GM12875 (cell line): ENCODE results near the gene SMYD1.

ENCODE experiments used
- H3K4me3 ChIP-seq: one replicate; pipeline ENCODE4 v1.5.1; 2011; ENCODE audit warnings: low read depth, low read length, control low read depth
- TF ChIP-seq, protein P1 (sequence below): IDR thresholded peaks from 2 replicates; pipeline ENCODE4 v1.5.1; 2011; ENCODE audit warnings: low read depth, mild to moderate bottlenecking, control low read depth, inconsistent platforms, low read length, moderate library complexity, borderline replicate concordance; ENCODE audit not compliant: insufficient read depth

Gene SMYD1

DNA sequence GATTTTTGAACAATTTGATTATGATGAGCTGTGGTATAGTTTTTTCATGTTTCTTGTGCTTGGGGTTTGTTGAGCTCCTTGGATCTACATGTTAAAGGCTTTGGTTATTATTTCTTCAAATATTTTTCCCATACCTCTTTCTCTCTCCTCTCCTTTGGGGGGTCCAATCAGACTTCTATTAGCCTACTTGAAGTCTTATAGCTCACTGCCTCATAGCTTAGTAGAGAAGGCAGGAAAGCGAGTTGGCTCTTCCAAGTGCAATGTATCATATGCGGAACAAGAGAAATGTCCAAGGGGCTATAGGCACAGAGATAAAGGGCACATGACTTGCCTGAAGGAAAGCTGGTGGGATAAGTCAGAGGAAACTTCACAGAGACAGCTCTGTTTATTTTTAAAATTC is 74.3 kb downstream of the SMYD1 start:
- TF ChIP-seq, protein P1, sequence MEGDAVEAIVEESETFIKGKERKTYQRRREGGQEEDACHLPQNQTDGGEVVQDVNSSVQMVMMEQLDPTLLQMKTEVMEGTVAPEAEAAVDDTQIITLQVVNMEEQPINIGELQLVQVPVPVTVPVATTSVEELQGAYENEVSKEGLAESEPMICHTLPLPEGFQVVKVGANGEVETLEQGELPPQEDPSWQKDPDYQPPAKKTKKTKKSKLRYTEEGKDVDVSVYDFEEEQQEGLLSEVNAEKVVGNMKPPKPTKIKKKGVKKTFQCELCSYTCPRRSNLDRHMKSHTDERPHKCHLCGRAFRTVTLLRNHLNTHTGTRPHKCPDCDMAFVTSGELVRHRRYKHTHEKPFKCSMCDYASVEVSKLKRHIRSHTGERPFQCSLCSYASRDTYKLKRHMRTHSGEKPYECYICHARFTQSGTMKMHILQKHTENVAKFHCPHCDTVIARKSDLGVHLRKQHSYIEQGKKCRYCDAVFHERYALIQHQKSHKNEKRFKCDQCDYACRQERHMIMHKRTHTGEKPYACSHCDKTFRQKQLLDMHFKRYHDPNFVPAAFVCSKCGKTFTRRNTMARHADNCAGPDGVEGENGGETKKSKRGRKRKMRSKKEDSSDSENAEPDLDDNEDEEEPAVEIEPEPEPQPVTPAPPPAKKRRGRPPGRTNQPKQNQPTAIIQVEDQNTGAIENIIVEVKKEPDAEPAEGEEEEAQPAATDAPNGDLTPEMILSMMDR: no peak

DNA sequence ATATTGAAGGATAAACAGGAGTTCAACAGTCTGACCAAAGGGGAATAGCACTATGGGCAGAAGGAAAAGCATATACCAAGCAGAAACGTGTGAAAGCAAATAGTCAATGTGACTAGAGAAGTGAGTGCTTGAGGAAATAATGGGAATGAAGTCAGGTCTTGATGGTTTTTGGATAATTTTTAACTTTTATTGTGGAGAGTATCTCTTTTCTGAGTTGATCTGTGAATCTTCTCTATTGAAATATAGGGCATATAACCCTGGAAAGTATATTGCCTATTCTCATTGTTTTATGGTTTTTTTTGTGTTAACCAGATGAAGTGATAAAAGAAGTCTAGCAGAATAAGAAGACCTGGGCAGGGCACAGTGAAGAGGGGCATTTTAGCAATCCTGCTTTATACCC is 76.6 kb downstream of the SMYD1 start:
- TF ChIP-seq, protein P1: no peak
- no peak overlapping the region for H3K4me3 ChIP-seq

More for the DNA sequence above, 74.3 kb downstream of the SMYD1 start:
- no peak overlapping the region for H3K4me3 ChIP-seq

DNA sequence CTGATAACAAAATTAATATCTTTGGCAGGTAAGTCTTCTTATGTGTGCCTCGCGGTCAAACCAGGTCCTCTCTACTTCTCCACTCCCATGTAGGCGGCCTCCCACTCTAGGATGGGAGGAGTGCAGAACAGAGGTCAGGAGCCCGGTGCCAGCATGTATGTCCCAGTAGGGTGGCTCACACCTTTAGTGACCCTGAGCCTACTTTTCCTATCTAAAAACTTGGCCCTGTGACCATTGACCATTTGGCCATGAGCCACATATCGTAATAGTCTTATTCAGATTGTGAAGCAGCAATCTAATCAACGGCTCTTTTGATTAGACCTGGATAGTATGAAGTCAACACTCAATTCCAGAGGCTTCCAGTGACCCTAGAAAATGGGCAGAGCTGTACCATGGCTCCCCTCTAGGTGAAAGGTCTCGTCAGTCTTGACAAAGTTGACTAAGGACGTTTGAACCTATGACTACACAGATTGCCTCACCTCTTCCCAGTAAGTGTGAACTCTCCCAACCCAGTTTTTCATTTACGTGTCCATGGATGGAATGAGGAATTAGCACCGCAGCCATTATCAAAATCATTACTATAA is 77.4 kb downstream of the SMYD1 start:
- TF ChIP-seq, protein P1: no peak
- no peak overlapping the region for H3K4me3 ChIP-seq

- TF ChIP-seq, protein P1: no peak
- H3K4me3 ChIP-seq: no peak overlapping the region
Observed at GRCh38 chr2:88146590-88146989, 79.0 kb downstream of the SMYD1 start.

- no peak overlapping the region for H3K4me3 ChIP-seq
- TF ChIP-seq, protein P1: no peak
Observed at GRCh38 chr2:88147145-88147544, 79.5 kb downstream of the SMYD1 start.

GRCh38 chr2:88148929-88149438 is 81.4 kb downstream of the SMYD1 start:
- no peak overlapping the region for H3K4me3 ChIP-seq
- TF ChIP-seq, protein P1: no peak

- H3K4me3 ChIP-seq: no peak overlapping the region
- TF ChIP-seq, protein P1: no peak
Observed at GRCh38 chr2:88159481-88159880, 91.9 kb downstream of the SMYD1 start.
